Limb (tissue), 2 donors: Measurements from ENCODE around the gene ARMH1.
A peak's percentile ranks its signal among the peaks of the same experiment; 100 is the strongest.
"Not testable (repeated sequence)": the region's sequence is repeated elsewhere in the genome, so short reads cannot be mapped to it uniquely, and the experiment has no call there.

ENCODE experiments used
- DNase-seq, 2 donors: peaks; one replicate each; pipeline ENCODE4 v3.0.0-alpha.2; 2016; ENCODE audit errors: extremely low spot score in 2 of 2

ARMH1 gene

GRCh38 chr1:44694863-44695478 is 20.5 kb downstream of the ARMH1 start:
- no peak for DNase-seq

GRCh38 chr1:44695671-44696070 is 21.2 kb downstream of the ARMH1 start:
- no peak for DNase-seq

- no peak for DNase-seq
Observed at GRCh38 chr1:44696101-44696500, 21.6 kb downstream of the ARMH1 start.

GRCh38 chr1:44696789-44697345 is 22.4 kb downstream of the ARMH1 start:
- no peak for DNase-seq

- no peak for DNase-seq
Observed at GRCh38 chr1:44698138-44698537, 23.6 kb downstream of the ARMH1 start.

GRCh38 chr1:44699375-44699774 is 24.9 kb downstream of the ARMH1 start:
- DNase-seq: not testable (repeated sequence)

GRCh38 chr1:44700573-44700972 is 26.1 kb downstream of the ARMH1 start:
- no peak for DNase-seq

GRCh38 chr1:44701141-44701573 is 26.6 kb downstream of the ARMH1 start:
- no peak for DNase-seq

- DNase-seq: no peak
Observed at GRCh38 chr1:44705470-44705869, 31.0 kb downstream of the ARMH1 start.

- DNase-seq: no peak
Observed at GRCh38 chr1:44705938-44706337, 31.4 kb downstream of the ARMH1 start.

- DNase-seq: no peak
Observed at GRCh38 chr1:44707112-44707881, 32.8 kb downstream of the ARMH1 start.

GRCh38 chr1:44707959-44708831 is 33.7 kb downstream of the ARMH1 start:
- DNase-seq: peak in 1 of 2 donors; percentile 32

GRCh38 chr1:44713321-44713781 is 38.8 kb downstream of the ARMH1 start:
- no peak for DNase-seq

GRCh38 chr1:44714532-44714931 is 40.0 kb downstream of the ARMH1 start:
- no peak for DNase-seq

GRCh38 chr1:44714944-44715571 is 40.5 kb downstream of the ARMH1 start:
- DNase-seq: peak; percentile 73 to 81

- no peak for DNase-seq
Observed at GRCh38 chr1:44717156-44717555, 42.6 kb downstream of the ARMH1 start.

GRCh38 chr1:44717653-44718052 is 43.1 kb downstream of the ARMH1 start:
- no peak for DNase-seq

- DNase-seq: no peak
Observed at GRCh38 chr1:44718091-44718490, 43.6 kb downstream of the ARMH1 start.

- no peak for DNase-seq
Observed at GRCh38 chr1:44719318-44719717, 44.8 kb downstream of the ARMH1 start.

GRCh38 chr1:44720281-44720680 is 45.8 kb downstream of the ARMH1 start:
- DNase-seq: no peak
